NAMALWA (cell line): ENCODE data around the gene BCL2L1.

ENCODE experiments used
- DNase-seq: peaks from one replicate; pipeline ENCODE4 v3.0.0-alpha.2; 2015; ENCODE audit warnings: low spot score

Gene BCL2L1

GRCh38 chr20:31723319-31724078 lies 831 bp upstream of the BCL2L1 start:
- DNase-seq, result peak; percentile 98

DNA sequence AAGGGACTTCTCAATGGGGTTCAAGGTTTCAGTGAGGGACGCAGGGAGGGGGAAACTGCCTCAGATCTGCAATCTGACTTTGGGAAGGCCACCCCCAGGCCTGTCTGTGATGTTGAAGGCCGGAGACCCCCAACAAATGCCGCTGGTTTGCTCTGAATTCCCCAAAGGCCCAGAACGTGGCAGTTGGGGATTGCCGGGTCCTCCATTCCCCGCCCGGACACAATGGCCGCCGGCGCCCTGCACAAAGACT lies 326 bp upstream of the BCL2L1 start:
- DNase-seq, result no peak

GRCh38 chr20:31721408-31722256 lies 1.0 kb downstream of the BCL2L1 start:
- peak; percentile 30 for DNase-seq

DNA sequence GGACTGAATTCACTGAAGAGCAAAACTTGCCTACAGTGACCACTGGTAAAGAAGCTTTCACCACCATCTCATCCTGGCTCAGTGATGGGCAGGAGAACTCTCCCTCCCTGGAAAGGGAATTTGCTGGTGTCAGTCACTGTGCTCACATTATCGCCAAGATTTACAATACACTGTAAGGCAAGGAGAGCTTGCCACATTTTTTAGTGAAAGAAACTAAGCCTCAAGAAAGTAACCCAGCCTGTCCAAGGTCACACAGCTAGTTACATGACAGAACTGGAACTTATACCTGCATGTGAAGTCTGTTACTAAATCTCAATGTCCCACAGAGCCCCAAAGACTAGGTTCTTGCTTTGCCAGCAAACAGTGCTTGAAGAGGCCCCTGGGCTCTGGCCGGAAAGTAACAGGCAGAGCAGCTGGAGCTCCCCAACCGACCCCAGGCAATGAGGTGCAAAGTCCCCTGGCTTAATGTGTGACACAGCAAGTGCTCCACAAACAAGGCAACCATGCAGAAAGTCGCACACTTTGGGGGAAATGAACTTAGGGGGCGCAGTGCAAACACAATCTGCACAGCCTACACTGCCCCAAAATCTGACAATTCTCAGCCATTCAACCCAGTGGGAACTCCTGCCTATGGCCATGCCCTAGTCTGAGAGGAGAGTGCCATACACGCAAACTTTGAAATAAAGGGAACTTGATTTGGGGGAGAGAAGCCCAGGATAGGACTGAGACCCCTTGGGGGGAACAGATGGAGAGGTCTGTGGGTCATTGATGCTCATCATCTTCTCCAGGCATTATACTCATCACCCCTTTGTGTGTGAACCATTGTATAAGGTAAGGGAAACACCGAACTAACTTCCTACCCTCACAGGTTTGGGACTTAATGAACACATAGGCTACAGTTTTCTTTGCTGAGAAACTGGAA lies 1.9 kb downstream of the BCL2L1 start:
- DNase-seq, result peak; percentile 87

GRCh38 chr20:31719644-31720485 lies 2.8 kb downstream of the BCL2L1 start:
- DNase-seq, result peak; percentile 24

GRCh38 chr20:31718952-31719643 lies 3.6 kb downstream of the BCL2L1 start:
- no peak for DNase-seq

- DNase-seq, result peak; percentile 32
These were observed 5.0 kb downstream of the BCL2L1 start for GRCh38 chr20:31717478-31718201.

DNA sequence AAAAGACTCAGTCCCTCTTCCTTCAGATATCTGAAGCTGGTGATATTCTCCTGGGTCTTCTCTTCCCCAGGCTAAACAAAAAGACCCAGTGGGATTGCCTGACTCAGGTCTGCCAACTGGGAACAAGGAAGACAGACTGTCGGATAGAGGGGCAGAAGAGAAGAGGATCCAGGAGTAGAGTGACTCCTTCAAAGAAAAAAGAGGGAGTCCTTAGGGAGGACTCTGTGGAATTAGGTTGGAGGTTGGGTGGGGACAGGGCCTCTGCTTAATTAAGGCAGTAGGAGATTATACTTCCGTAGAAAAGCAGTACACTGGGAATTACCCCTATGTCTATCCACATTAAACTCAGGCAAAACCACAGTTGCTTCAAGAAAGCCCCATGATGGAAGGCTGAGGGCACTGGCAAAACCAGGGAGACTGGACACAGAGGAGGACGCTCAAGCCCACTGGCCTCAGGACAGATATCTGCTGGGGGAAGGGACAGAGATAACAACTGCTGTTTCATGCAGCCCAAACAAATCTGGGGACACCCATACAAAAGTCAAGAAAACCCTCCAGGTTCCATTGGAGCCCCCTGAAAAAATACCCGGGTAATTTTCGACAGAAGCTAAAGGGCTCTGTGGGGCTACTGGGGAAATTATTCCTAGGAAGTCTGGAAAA lies 5.7 kb downstream of the BCL2L1 start:
- no peak for DNase-seq

DNA sequence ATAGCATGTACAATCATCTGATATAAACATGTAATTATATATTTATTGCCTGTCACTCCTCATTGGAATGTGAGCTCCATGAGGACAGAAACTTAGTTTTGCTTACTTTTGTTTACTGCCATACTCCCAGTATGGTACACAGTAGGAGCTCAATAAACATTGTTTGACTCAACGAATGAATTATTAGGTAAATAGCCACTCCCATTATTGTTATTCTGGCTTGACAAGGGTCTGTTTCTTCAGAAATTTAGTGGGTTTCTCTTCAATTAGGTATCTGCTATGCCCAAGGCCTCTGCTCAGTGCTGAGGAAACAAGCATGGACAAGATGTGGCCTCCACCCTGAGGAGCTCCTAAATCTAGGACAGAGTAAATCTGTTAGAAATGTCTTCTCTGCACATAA lies 6.3 kb downstream of the BCL2L1 start:
- no peak for DNase-seq

DNA sequence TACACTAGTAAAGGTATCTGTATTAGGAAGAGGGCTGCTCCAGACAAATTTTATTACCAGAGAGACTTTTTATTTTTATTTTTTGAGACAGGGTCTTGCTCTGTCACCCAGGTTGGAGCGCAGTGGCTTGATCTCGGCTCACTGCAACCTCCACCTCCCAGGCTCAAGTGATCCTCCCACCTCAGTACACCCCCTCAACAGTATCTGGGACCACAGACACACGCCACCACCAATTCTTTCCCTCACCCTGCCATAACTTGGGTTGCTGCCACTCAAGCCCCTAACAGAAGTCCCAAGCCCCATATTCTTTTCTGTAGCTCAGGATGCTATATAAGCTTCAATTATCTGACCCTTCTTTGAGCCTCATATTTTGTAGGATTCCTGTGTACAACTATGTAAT lies 6.9 kb downstream of the BCL2L1 start:
- no peak for DNase-seq

- no peak for DNase-seq
These were observed 9.1 kb downstream of the BCL2L1 start for GRCh38 chr20:31713312-31714273.

DNA sequence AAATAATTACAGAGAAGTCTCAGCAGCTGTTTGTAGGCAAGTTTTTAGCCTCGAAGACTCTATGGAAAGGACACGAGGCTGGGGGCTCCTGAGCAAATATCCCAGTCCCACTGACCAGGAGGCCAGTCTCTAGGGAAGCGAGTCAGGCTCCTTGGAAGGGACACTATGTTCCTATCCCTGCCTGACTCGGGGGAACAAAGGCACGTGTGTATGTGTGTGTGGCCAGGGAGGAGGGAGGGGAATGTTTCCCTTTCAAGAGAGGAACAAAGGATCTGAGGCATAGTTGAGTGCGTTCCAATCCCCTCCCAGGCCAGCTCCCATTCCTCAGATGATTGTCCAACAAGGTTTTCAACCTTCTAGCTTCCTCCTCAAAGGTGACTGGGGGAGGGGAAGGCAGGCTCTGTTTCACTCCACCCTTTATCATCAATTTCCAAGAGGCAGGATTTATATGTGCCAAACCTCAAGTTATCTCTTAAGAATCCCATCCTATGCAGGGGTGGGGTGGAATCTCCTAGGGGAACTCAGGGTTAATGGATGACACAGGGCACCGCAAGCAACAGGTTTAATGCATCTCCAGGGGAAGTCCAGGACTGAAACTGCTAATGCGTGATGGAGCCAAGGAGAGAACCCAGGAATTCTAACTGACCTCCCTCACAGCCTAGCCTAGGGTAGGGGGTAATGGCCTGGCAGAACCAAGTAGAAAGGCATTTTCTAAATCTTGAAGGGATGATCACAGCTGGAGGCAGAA lies 9.9 kb downstream of the BCL2L1 start:
- DNase-seq, result no peak

DNA sequence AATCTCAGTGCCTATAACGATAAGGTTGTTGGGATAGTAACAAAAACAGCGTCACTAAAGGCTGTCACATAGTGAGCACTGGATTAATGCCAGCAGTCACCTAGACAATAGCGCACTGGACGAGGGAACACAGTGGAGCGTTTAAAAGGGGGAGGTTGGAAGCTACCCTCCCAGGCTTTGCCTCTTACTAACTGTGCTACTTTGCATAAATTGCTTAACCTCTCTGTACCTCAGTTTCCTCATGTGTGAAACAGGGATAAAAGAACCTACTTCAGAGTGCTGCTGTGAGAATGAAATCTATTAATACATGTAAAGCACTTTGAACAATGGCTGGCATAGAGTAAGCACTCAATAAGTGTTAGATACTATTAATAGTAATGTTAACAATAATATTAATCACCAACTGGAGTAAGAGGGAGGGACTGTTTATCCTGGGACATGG lies 10.5 kb downstream of the BCL2L1 start:
- no peak for DNase-seq

GRCh38 chr20:31711179-31712111 lies 11.2 kb downstream of the BCL2L1 start:
- no peak for DNase-seq

DNA sequence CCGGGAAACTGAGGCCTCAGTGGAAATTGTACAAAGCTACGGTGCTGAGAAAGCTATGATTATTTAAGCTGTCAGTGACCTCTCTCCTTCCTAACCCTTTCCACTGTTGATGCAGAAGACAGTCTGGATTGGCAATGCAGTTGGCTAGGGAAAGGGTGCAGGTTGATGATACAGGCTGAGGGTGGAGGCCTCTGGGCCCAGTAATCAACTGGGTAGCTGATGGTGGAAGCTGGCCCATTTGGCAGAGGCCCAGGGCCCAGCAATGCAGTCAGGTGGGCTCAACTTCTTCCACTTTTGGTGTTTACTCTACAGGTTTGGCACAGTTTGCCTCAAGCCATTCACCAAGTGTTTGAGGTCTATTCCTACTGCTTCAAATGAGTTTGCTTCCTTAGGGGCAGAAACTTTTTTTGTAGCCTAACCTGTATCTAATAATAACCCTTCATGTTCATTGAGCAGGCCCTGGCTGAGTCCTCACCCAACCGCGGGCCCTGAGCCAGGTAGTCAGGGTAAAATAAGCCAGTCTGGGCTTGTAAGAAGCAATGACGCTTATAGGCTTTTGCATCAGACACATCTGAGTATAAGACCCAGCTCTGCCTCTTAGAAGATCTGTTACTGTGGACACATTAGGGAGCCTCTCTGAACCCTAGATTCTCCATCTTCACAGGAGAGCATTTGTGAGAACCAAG lies 12.1 kb downstream of the BCL2L1 start:
- no peak for DNase-seq

DNA sequence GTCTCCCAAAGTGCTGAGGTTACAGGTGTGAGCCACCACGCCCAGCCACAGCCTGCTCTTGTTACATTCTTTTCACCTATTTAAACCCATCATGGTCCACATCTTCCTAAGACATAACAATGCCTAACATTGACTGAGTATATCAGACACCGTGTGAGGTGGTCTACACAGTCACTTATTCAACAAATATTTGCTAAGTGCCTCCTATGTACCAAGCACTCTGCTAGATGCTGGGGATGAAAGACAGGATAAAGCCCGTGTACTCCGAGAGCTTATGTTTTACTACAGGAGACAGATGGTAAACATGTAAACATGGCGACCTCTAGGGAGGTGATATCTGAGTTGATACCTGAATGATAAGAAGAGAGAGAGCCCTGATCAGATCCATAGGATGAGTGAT lies 12.7 kb downstream of the BCL2L1 start:
- no peak for DNase-seq
